ENCODE measurements around the gene AP1S3. TPM values are rescaled to one million over a fixed set of nuclear protein-coding genes. Genes with fewer than 3 reads are reported as not detected.

The AP1S3 gene
- total RNA-seq, 1 experiment from 2014 or later, result 66.3 TPM

GRCh38 chr2:223729781-223730180 is 107.6 kb downstream of the AP1S3 start:
- ATAC-seq, result no peak
- POLR2A ChIA-PET, result no interaction called here
- Histone ChIP-seq H3K9me3 (ENCODE audit: control insufficient read depth, insufficient read depth, low read depth, low read length) (no peaks in the 10 kb centered on the region), H3K27me3 (ENCODE audit: control insufficient read depth, insufficient read depth, low read length) (no peaks in the 10 kb centered on the region), H3K36me3 (ENCODE audit: control insufficient read depth, insufficient read depth, low read length) (no peaks in the 10 kb centered on the region), H3K4me3 (ENCODE audit: low read depth in 2 of 2, low read length in 2 of 2) (no peak overlapping the region), H3K27ac (ENCODE audit: low read length) (no peak overlapping the region), H3K4me1 (ENCODE audit: control insufficient read depth, insufficient read depth, low read length) (peaks cover 21% of the 10 kb centered on the region)
- TF ChIP-seq CTCF (IDR thresholded peaks at IDR 0.05) (no peak), SIN3A (IDR thresholded peaks at IDR 0.05; ENCODE audit: borderline replicate concordance, insufficient read depth, low read depth, low read length) (no peak), TCF7L2 (IDR thresholded peaks at IDR 0.05; ENCODE audit: low read depth, low read length) (no peak), POLR2AphosphoS5 (IDR thresholded peaks at IDR 0.05; ENCODE audit: low read depth, low read length) (no peak)
- TF ChIP-seq, protein P1, sequence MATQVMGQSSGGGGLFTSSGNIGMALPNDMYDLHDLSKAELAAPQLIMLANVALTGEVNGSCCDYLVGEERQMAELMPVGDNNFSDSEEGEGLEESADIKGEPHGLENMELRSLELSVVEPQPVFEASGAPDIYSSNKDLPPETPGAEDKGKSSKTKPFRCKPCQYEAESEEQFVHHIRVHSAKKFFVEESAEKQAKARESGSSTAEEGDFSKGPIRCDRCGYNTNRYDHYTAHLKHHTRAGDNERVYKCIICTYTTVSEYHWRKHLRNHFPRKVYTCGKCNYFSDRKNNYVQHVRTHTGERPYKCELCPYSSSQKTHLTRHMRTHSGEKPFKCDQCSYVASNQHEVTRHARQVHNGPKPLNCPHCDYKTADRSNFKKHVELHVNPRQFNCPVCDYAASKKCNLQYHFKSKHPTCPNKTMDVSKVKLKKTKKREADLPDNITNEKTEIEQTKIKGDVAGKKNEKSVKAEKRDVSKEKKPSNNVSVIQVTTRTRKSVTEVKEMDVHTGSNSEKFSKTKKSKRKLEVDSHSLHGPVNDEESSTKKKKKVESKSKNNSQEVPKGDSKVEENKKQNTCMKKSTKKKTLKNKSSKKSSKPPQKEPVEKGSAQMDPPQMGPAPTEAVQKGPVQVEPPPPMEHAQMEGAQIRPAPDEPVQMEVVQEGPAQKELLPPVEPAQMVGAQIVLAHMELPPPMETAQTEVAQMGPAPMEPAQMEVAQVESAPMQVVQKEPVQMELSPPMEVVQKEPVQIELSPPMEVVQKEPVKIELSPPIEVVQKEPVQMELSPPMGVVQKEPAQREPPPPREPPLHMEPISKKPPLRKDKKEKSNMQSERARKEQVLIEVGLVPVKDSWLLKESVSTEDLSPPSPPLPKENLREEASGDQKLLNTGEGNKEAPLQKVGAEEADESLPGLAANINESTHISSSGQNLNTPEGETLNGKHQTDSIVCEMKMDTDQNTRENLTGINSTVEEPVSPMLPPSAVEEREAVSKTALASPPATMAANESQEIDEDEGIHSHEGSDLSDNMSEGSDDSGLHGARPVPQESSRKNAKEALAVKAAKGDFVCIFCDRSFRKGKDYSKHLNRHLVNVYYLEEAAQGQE (IDR thresholded peaks at IDR 0.05; ENCODE audit: insufficient read depth in 1 of 2, low read depth in 2 of 2, low read length in 1 of 2), result no peak
- BruUV-seq (replicated peaks), result no TSS peak
- intact Hi-C loops (cut with micrococcal nuclease; ENCODE audit: unreplicated experiment) (no loop called here), in situ Hi-C loops (cut with HindIII; ENCODE audit: low pct_unique_long_range_greater_than_20kb, low sequenced_read_pairs) (no loop called here)
- CTCF ChIA-PET, result no interaction called here
- DNase-seq (ENCODE audit: low read depth, low spot score), result no peak

- DNase-seq (ENCODE audit: low read depth, low spot score) (peak; percentile 61), ATAC-seq (0 out of 2 replicates have a peak, but pooled peaks have one; percentile 49)
- no peak overlapping the region for H3K4me3 ChIP-seq (ENCODE audit: low read depth in 2 of 2, low read length in 2 of 2)
- H3K27me3 ChIP-seq (ENCODE audit: control insufficient read depth, insufficient read depth, low read length), result no peaks in the 10 kb centered on the region
- intact Hi-C loops (cut with micrococcal nuclease; ENCODE audit: unreplicated experiment) (no loop called here), in situ Hi-C loops (cut with HindIII; ENCODE audit: low pct_unique_long_range_greater_than_20kb, low sequenced_read_pairs) (no loop called here)
- no peaks in the 10 kb centered on the region for H3K36me3 ChIP-seq (ENCODE audit: control insufficient read depth, insufficient read depth, low read length)
- H3K9me3 ChIP-seq (ENCODE audit: control insufficient read depth, insufficient read depth, low read depth, low read length), result no peaks in the 10 kb centered on the region
- ChIA-PET POLR2A (no interaction called here), CTCF (no interaction called here)
- TF ChIP-seq CTCF (IDR thresholded peaks at IDR 0.05) (peak; percentile 80), TCF7L2 (IDR thresholded peaks at IDR 0.05; ENCODE audit: low read depth, low read length) (no peak), SIN3A (IDR thresholded peaks at IDR 0.05; ENCODE audit: borderline replicate concordance, insufficient read depth, low read depth, low read length) (no peak), POLR2AphosphoS5 (IDR thresholded peaks at IDR 0.05; ENCODE audit: low read depth, low read length) (no peak)
- TF ChIP-seq, protein P1 (IDR thresholded peaks at IDR 0.05; ENCODE audit: insufficient read depth in 1 of 2, low read depth in 2 of 2, low read length in 1 of 2), result no peak
- BruUV-seq (replicated peaks), result no TSS peak
- H3K27ac ChIP-seq (ENCODE audit: low read length), result peak overlapping the region; percentile 9; the same call in 1 of the 2 replicates
- peaks cover 27% of the 10 kb centered on the region for H3K4me1 ChIP-seq (ENCODE audit: control insufficient read depth, insufficient read depth, low read length)
These were observed 109.8 kb downstream of the AP1S3 start for GRCh38 chr2:223727562-223727961.
